ENCODE data around the gene MOXD1.
"Not testable (repeated sequence)": the region's sequence is repeated elsewhere in the genome, so short reads cannot be mapped to it uniquely, and the experiment has no call there.

Gene MOXD1

GRCh38 chr6:132395015-132395597, 6.2 kb downstream of the MOXD1 start:
- no peak for DNase-seq

GRCh38 chr6:132392792-132393191, 8.5 kb downstream of the MOXD1 start:
- peak; percentile 41 for DNase-seq

GRCh38 chr6:132392270-132392646, 9.0 kb downstream of the MOXD1 start:
- DNase-seq, result no peak

- DNase-seq, result peak; percentile 98
Measured at GRCh38 chr6:132391391-132392269, 9.6 kb downstream of the MOXD1 start.

GRCh38 chr6:132390451-132390850, 10.8 kb downstream of the MOXD1 start:
- peak; percentile 53 for DNase-seq

- no peak for DNase-seq
Measured at GRCh38 chr6:132390017-132390416, 11.3 kb downstream of the MOXD1 start.

GRCh38 chr6:132388291-132388690, 13.0 kb downstream of the MOXD1 start:
- DNase-seq, result no peak

- DNase-seq, result no peak
Measured at GRCh38 chr6:132382630-132383175, 18.6 kb downstream of the MOXD1 start.

- no peak for DNase-seq
Measured at GRCh38 chr6:132381381-132381780, 19.9 kb downstream of the MOXD1 start.

- DNase-seq, result no peak
Measured at GRCh38 chr6:132380358-132381029, 20.8 kb downstream of the MOXD1 start.

GRCh38 chr6:132369526-132369925, 31.7 kb downstream of the MOXD1 start:
- DNase-seq, result peak; percentile 87

GRCh38 chr6:132368916-132369481, 32.3 kb downstream of the MOXD1 start:
- DNase-seq, result no peak

- DNase-seq, result no peak
Measured at GRCh38 chr6:132365281-132365907, 35.9 kb downstream of the MOXD1 start.

GRCh38 chr6:132364306-132365074, 36.8 kb downstream of the MOXD1 start:
- no peak for DNase-seq

- no peak for DNase-seq
Measured at GRCh38 chr6:132362442-132363185, 38.7 kb downstream of the MOXD1 start.

GRCh38 chr6:132361101-132361500, 40.2 kb downstream of the MOXD1 start:
- no peak for DNase-seq

GRCh38 chr6:132359886-132360285, 41.4 kb downstream of the MOXD1 start:
- DNase-seq, result no peak

GRCh38 chr6:132357120-132357519, 44.2 kb downstream of the MOXD1 start:
- peak; percentile 85 for DNase-seq

GRCh38 chr6:132354517-132355167, 46.6 kb downstream of the MOXD1 start:
- no peak for DNase-seq

GRCh38 chr6:132351986-132352385, 49.3 kb downstream of the MOXD1 start:
- not testable (repeated sequence) for DNase-seq

- no peak for DNase-seq
Measured at GRCh38 chr6:132348231-132348630, 53.0 kb downstream of the MOXD1 start.
